ENCODE measurements around the gene KRTAP6-3.

Gene KRTAP6-3
- 0 reads per million in 2 donors for total RNA-seq

GRCh38 chr21:30592140-30592539 lies at the start of gene KRTAP6-3:
Gene KRTAP6-3 (plus strand): TSS chr21:30592440. CDS start chr21:30592446, 6 bp downstream.
- DNase-seq = no peak

GRCh38 chr21:30552782-30553181 lies 39.5 kb upstream of the KRTAP6-3 start:
- no peak for DNase-seq

- DNase-seq = no peak
Measured at GRCh38 chr21:30555095-30555494, 37.1 kb upstream of the KRTAP6-3 start.

- no peak for DNase-seq
Measured at GRCh38 chr21:30561264-30561895, 30.9 kb upstream of the KRTAP6-3 start, which contains the start of gene KRTAP19-7. Gene KRTAP19-7 (minus strand): TSS chr21:30561314. CDS start chr21:30561289, 25 bp downstream.

- DNase-seq = no peak
Measured at GRCh38 chr21:30561957-30562356, 30.3 kb upstream of the KRTAP6-3 start.

- no peak for DNase-seq
Measured at GRCh38 chr21:30563072-30563471, 29.2 kb upstream of the KRTAP6-3 start.

- no peak for DNase-seq
Measured at GRCh38 chr21:30563630-30564029, 28.6 kb upstream of the KRTAP6-3 start.

GRCh38 chr21:30567617-30568016 lies 24.6 kb upstream of the KRTAP6-3 start:
- no peak for DNase-seq

- no peak for DNase-seq
Measured at GRCh38 chr21:30577766-30578165, 14.5 kb upstream of the KRTAP6-3 start.

GRCh38 chr21:30579346-30579745 lies 12.9 kb upstream of the KRTAP6-3 start:
- no peak for DNase-seq

GRCh38 chr21:30580132-30580531 lies 12.1 kb upstream of the KRTAP6-3 start:
- no peak for DNase-seq

GRCh38 chr21:30582870-30583269 lies 9.4 kb upstream of the KRTAP6-3 start:
- no peak for DNase-seq

- no peak for DNase-seq
Measured at GRCh38 chr21:30590297-30590696, 1.9 kb upstream of the KRTAP6-3 start, which contains the start of gene KRTAP22-2. Gene KRTAP22-2 (minus strand): TSS chr21:30590397.

- no peak for DNase-seq
Measured at GRCh38 chr21:30598802-30599201, 6.6 kb downstream of the KRTAP6-3 start, which contains the start of gene KRTAP6-2. Gene KRTAP6-2 (minus strand): TSS chr21:30598902. CDS start chr21:30598874, 28 bp downstream.

- DNase-seq = no peak
Measured at GRCh38 chr21:30600787-30601186, 8.5 kb downstream of the KRTAP6-3 start, which contains the start of gene KRTAP22-1. Gene KRTAP22-1 (plus strand): TSS chr21:30601087.

GRCh38 chr21:30605968-30606367 lies 13.7 kb downstream of the KRTAP6-3 start:
- DNase-seq = no peak

GRCh38 chr21:30612132-30612531 lies 19.9 kb downstream of the KRTAP6-3 start:
- no peak for DNase-seq

GRCh38 chr21:30613836-30614235 lies 21.6 kb downstream of the KRTAP6-3 start, which contains the start of gene KRTAP6-1:
Gene KRTAP6-1 (minus strand): TSS chr21:30613930. CDS start chr21:30613904, 26 bp downstream.
- no peak for DNase-seq

GRCh38 chr21:30615199-30615598 lies 23.0 kb downstream of the KRTAP6-3 start:
- no peak for DNase-seq

- no peak for DNase-seq
Measured at GRCh38 chr21:30616125-30616524, 23.9 kb downstream of the KRTAP6-3 start, which contains the start of gene KRTAP20-1. Gene KRTAP20-1 (plus strand): TSS chr21:30616425. CDS start chr21:30616455, 30 bp downstream.

GRCh38 chr21:30620080-30620479 lies 27.8 kb downstream of the KRTAP6-3 start:
- DNase-seq = no peak

GRCh38 chr21:30620522-30620921 lies 28.3 kb downstream of the KRTAP6-3 start, which contains the start of gene KRTAP20-4:
Gene KRTAP20-4 (plus strand): TSS chr21:30620627.
- no peak for DNase-seq

- no peak for DNase-seq
Measured at GRCh38 chr21:30623362-30623761, 31.1 kb downstream of the KRTAP6-3 start.

- no peak for DNase-seq
Measured at GRCh38 chr21:30625449-30626165, 33.4 kb downstream of the KRTAP6-3 start.

Data from T-helper 9 cell (primary cell).